Hematopoietic multipotent progenitor cell treated with erythropoietin and hydrocortisone succinate and interleukin-3 and kit ligand, for 8 days (in vitro differentiated cells): Measurements from ENCODE around the gene PHETA1.

ENCODE experiments used
- DNase-seq: peaks from one replicate; pipeline ENCODE4 v3.0.0-alpha.2; 2015

Gene PHETA1

GRCh38 chr12:111368291-111368787 lies 556 bp downstream of the PHETA1 start:
- peak; percentile 31 for DNase-seq

- peak; percentile 33 for DNase-seq
Measured at GRCh38 chr12:111367661-111368221, 1.2 kb downstream of the PHETA1 start.

GRCh38 chr12:111366583-111366982 lies 2.3 kb downstream of the PHETA1 start:
- no peak for DNase-seq

- no peak for DNase-seq
Measured at GRCh38 chr12:111366075-111366474, 2.8 kb downstream of the PHETA1 start.

- DNase-seq, result no peak
Measured at GRCh38 chr12:111363578-111363977, 5.3 kb downstream of the PHETA1 start.

GRCh38 chr12:111362687-111363475 lies 6.0 kb downstream of the PHETA1 start:
- no peak for DNase-seq

GRCh38 chr12:111361717-111362576 lies 6.9 kb downstream of the PHETA1 start:
- DNase-seq, result no peak

- DNase-seq, result no peak
Measured at GRCh38 chr12:111361073-111361716, 7.7 kb downstream of the PHETA1 start.

GRCh38 chr12:111360325-111360930 lies 8.5 kb downstream of the PHETA1 start:
- DNase-seq, result no peak

- DNase-seq, result no peak
Measured at GRCh38 chr12:111359914-111360276, 9.0 kb downstream of the PHETA1 start.

GRCh38 chr12:111359231-111359913 lies 9.5 kb downstream of the PHETA1 start:
- DNase-seq, result peak; percentile 48

GRCh38 chr12:111355201-111355925 lies 13.5 kb downstream of the PHETA1 start:
- DNase-seq, result no peak

- DNase-seq, result no peak
Measured at GRCh38 chr12:111354511-111354910, 14.4 kb downstream of the PHETA1 start.

GRCh38 chr12:111353603-111354295 lies 15.1 kb downstream of the PHETA1 start:
- no peak for DNase-seq

- no peak for DNase-seq
Measured at GRCh38 chr12:111353026-111353425, 15.9 kb downstream of the PHETA1 start.

GRCh38 chr12:111352296-111352993 lies 16.4 kb downstream of the PHETA1 start:
- no peak for DNase-seq

GRCh38 chr12:111351026-111351425 lies 17.9 kb downstream of the PHETA1 start:
- DNase-seq, result no peak

GRCh38 chr12:111349748-111350520 lies 19.0 kb downstream of the PHETA1 start:
- DNase-seq, result no peak

GRCh38 chr12:111349101-111349747 lies 19.7 kb downstream of the PHETA1 start:
- DNase-seq, result no peak
